SK-N-SH (cell line): ENCODE data around the gene BLOC1S3.

Experiments used
- CTCF ChIP-seq: fragments of 200-600 bp; sonication (generic); IDR thresholded peaks from 2 replicates; pipeline ENCODE4 v1.6.1; 2017; ENCODE audit warnings: antibody characterized with exemption, mild to moderate bottlenecking, moderate library complexity
- EP300 ChIP-seq, 2 experiments: IDR thresholded peaks; 2 replicates each; pipeline versions ENCODE4 v1.4.0 to v1.6.1; 2012; ENCODE audit warnings: borderline replicate concordance in 1 of 2, low read depth in 1 of 2, low read length in 1 of 2
- MXI1 ChIP-seq: IDR thresholded peaks from 2 replicates; pipeline ENCODE4 v1.6.1; 2012; ENCODE audit warnings: mild to moderate bottlenecking, low read depth, low read length, improper control_type of control experiment
- REST ChIP-seq: IDR thresholded peaks from 2 replicates; pipeline ENCODE4 v1.6.1; 2012; ENCODE audit warnings: mild to moderate bottlenecking, low read depth, low read length, moderate library complexity
- TCF12 ChIP-seq: IDR thresholded peaks from 2 replicates; pipeline ENCODE4 v1.4.0; 2012

GRCh38 chr19:45158503-45159209 is 19.9 kb upstream of the BLOC1S3 start:
- TF ChIP-seq REST (no peak), TCF12 (no peak), EP300 (IDR thresholded peaks at IDR 0.05; ENCODE audit: borderline replicate concordance in 1 of 2, low read depth in 1 of 2, low read length in 1 of 2) (no peak), CTCF (no peak), MXI1 (no peak)
